ENCODE results near the gene C19orf25.

GRCh38 chr19:1428738-1429391, 50.1 kb downstream of the C19orf25 start:
- TF ChIP-seq CTCF (IDR thresholded peaks at IDR 0.05): no peak
- no peak for TF ChIP-seq POLR2A (IDR thresholded peaks at IDR 0.05)

All from right lobe of liver (tissue), 4 donors.